ENCODE measurements around the gene PDE4A. TPM values are rescaled to one million over a fixed set of nuclear protein-coding genes. Genes with fewer than 3 reads are reported as not detected.
"Not testable (repeated sequence)": the region's sequence is repeated elsewhere in the genome, so short reads cannot be mapped to it uniquely, and the experiment has no call there.

Gene PDE4A
- total and polyA plus RNA-seq, 2 donors (not counting 3 experiments of a cell fraction or from before 2014, with no cell fraction given) = 3.8 to 10.0 TPM

DNA sequence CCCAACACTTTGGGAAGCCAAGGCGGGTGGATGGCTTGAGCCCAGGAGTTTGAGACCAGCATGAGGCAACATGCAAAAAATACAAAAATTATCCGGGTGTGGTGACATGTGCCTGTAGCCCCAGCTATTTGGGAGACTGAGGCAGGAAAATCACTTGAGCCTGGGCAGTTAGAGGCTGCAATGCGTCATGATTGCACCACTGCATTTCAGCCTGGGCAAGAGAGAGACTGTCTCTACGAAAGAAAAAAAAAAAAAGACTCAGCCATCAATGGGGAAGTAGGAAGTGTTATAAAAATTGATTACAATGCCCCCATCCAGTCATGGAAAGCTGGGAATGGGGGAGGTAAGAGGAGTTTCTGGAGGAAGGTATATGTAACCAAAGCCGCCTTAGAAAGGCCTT is 45.4 kb upstream of the PDE4A start:
- dilution Hi-C loops (cut with MboI; ENCODE audit: extremely low pct_ligation_motif_present, low sequenced_read_pairs) (no loop called here), intact Hi-C loops (cut with micrococcal nuclease) (no loop called here)
- no peaks in the 10 kb centered on the region for H4K20me1 ChIP-seq (replicated peaks; ENCODE audit: control insufficient read depth, extremely low read depth, insufficient read depth, low read length)
- H3K36me3 ChIP-seq (ENCODE audit: control insufficient read depth in 2 of 2, extremely low read depth in 1 of 2, insufficient read depth in 2 of 2, low read length in 2 of 2) = peaks cover 0 to 9% of the 10 kb centered on the region in 2 experiments
- no peaks in the 10 kb centered on the region for H3K9me3 ChIP-seq (replicated peaks; ENCODE audit: control insufficient read depth, insufficient read depth, low read length)
- H3K79me2 ChIP-seq (ENCODE audit: control insufficient read depth, insufficient read depth, low read length) = peaks cover 6% of the 10 kb centered on the region
- ChIA-PET CTCF (interaction anchor here (0.6 to 2.2 kb wide), 2 partner anchors 97 to 116 kb away, joined by 3 to 6 read pairs; no protein-coding TSS in a partner anchor), POLR2A (no interaction called here)
- FAIRE-seq (no peak), DNase-seq (ENCODE audit: low read depth, low spot score) (no peak)
- no peak overlapping the region for H3K4me2 ChIP-seq (ENCODE audit: insufficient read depth, low read length)
- no peaks in the 10 kb centered on the region for H3K9me1 ChIP-seq (replicated peaks; ENCODE audit: control insufficient read depth, extremely low read depth, insufficient read depth, low read length)
- no peak overlapping the region for H3K4me3 ChIP-seq (replicated peaks in 1 of 3; ENCODE audit: insufficient read depth in 1 of 3, low read depth in 1 of 3, low read length in 3 of 3)
- H3K9ac ChIP-seq (replicated peaks; ENCODE audit: extremely low read depth, insufficient read depth, low read length) = no peak overlapping the region
- no peak for TF ChIP-seq POLR2A (IDR thresholded peaks at IDR 0.05; ENCODE audit: low read depth, low read length)
- no peak for TF ChIP-seq EZH2 (IDR thresholded peaks at IDR 0.05; ENCODE audit: borderline replicate concordance, low read depth, low read length, severe bottlenecking)
- TF ChIP-seq, protein P1, sequence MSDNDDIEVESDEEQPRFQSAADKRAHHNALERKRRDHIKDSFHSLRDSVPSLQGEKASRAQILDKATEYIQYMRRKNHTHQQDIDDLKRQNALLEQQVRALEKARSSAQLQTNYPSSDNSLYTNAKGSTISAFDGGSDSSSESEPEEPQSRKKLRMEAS (IDR thresholded peaks at IDR 0.05; ENCODE audit: insufficient read depth, insufficient read length) = no peak
- no peak for TF ChIP-seq JUN (IDR thresholded peaks at IDR 0.05; ENCODE audit: borderline replicate concordance, insufficient read depth, insufficient read length, low read depth)
- no TSS peak for BruUV-seq (replicated peaks)
- no peaks in the 10 kb centered on the region for H3K27me3 ChIP-seq (ENCODE audit: control insufficient read depth in 2 of 2, insufficient read depth in 2 of 2, low read length in 2 of 2)
- no peak overlapping the region for H2AFZ ChIP-seq (ENCODE audit: low read depth, low read length)
- peaks cover 6% of the 10 kb centered on the region for H3K4me1 ChIP-seq (ENCODE audit: control insufficient read depth, extremely low read depth, insufficient read depth, low read length)
- H3K27ac ChIP-seq (ENCODE audit: insufficient read depth, low read depth, low read length) = no peak overlapping the region

DNA sequence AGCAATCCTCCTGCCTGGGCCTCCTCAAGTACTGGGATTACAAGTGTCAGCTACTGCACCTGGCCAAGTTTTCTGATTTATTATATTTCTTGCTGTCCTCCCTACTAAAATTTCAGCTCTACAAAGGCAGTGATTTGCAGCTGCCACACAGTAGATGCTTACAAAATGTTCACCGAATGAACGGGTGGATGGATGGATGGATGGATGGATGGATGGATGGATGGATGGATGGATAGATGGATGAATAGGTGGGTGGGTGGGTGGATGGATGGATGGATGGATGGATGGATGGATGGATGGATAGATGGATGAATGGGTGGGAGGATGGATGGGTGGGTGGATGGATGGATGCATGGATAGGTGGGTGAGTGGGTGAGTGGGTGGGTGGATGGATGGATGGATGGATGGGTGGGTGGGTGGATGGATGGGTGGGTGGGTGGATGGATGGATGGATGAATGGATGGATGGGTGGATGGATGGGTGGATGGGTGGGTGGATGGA is 43.1 kb upstream of the PDE4A start:
- H3K4me2 ChIP-seq (ENCODE audit: insufficient read depth, low read length); dilution Hi-C loops (cut with MboI; ENCODE audit: extremely low pct_ligation_motif_present, low sequenced_read_pairs); H3K79me2 ChIP-seq (ENCODE audit: control insufficient read depth, insufficient read depth, low read length); H3K36me3 ChIP-seq (ENCODE audit: control insufficient read depth in 2 of 2, extremely low read depth in 1 of 2, insufficient read depth in 2 of 2, low read length in 2 of 2); BruUV-seq (replicated peaks); H3K9me1 ChIP-seq (replicated peaks; ENCODE audit: control insufficient read depth, extremely low read depth, insufficient read depth, low read length); H3K27me3 ChIP-seq (ENCODE audit: control insufficient read depth in 2 of 2, insufficient read depth in 2 of 2, low read length in 2 of 2); DNase-seq (ENCODE audit: low read depth, low spot score); FAIRE-seq; intact Hi-C loops (cut with micrococcal nuclease); H3K27ac ChIP-seq (ENCODE audit: insufficient read depth, low read depth, low read length); H3K9me3 ChIP-seq (replicated peaks; ENCODE audit: control insufficient read depth, insufficient read depth, low read length); CTCF ChIA-PET; H4K20me1 ChIP-seq (replicated peaks; ENCODE audit: control insufficient read depth, extremely low read depth, insufficient read depth, low read length); H3K4me3 ChIP-seq (replicated peaks in 1 of 3; ENCODE audit: insufficient read depth in 1 of 3, low read depth in 1 of 3, low read length in 3 of 3); H2AFZ ChIP-seq (ENCODE audit: low read depth, low read length); H3K9ac ChIP-seq (replicated peaks; ENCODE audit: extremely low read depth, insufficient read depth, low read length); POLR2A ChIA-PET: not testable (repeated sequence)
- peaks cover 12% of the 10 kb centered on the region for H3K4me1 ChIP-seq (ENCODE audit: control insufficient read depth, extremely low read depth, insufficient read depth, low read length)

All from endothelial cell of umbilical vein (primary cell).